SK-N-MC (cell line): ENCODE measurements around the gene METTL2B.
"Not testable (repeated sequence)": the region's sequence is repeated elsewhere in the genome, so short reads cannot be mapped to it uniquely, and the experiment has no call there.

ENCODE experiments used
- DNase-seq: peaks from one replicate; pipeline ENCODE4 v3.0.0-alpha.2; 2011; ENCODE audit warnings: low read depth, low spot score
- H3K27ac ChIP-seq: fragments of 200-600 bp; sonication (generic); 2 replicates; pipeline ENCODE4 v1.5.1; 2016; ENCODE audit warnings: mixed run types
- H3K36me3 ChIP-seq: fragments of 200-600 bp; sonication (generic); 2 replicates; pipeline ENCODE4 v1.6.1; 2017; ENCODE audit warnings: antibody characterized with exemption, low read length, mixed read lengths; ENCODE audit not compliant: insufficient read depth
- H3K4me3 ChIP-seq: fragments of 200-600 bp; sonication (generic); 2 replicates; pipeline ENCODE4 v1.5.1; 2016
- H3K9ac ChIP-seq: fragments of 200-600 bp; sonication (generic); 2 replicates; pipeline ENCODE4 v1.8.0; 2017; ENCODE audit warnings: mixed run types, mixed read lengths; ENCODE audit not compliant: insufficient read length
- H3K9me3 ChIP-seq: fragments of 200-600 bp; sonication (generic); 2 replicates; pipeline ENCODE4 v1.6.1; 2017; ENCODE audit warnings: low read depth, mild to moderate bottlenecking, antibody characterized with exemption, low read length, moderate library complexity, mixed read lengths
- EZH2 ChIP-seq: fragments of 200-600 bp; sonication (generic); IDR thresholded peaks from one replicate; pipeline ENCODE4 v1.6.1; 2017; ENCODE audit warnings: antibody characterized with exemption
- FOXP2 ChIP-seq: optimal IDR thresholded peaks from 2 replicates; pipeline ENCODE3; 2011; ENCODE audit warnings: mild to moderate bottlenecking, moderate library complexity; ENCODE audit not compliant: insufficient read depth; ENCODE audit errors: extremely low read length, control extremely low read depth
- POLR2AphosphoS5 ChIP-seq: IDR thresholded peaks from 2 replicates; pipeline ENCODE4 v1.6.1; 2012; ENCODE audit warnings: mild to moderate bottlenecking, low read depth, low read length, borderline replicate concordance

The METTL2B gene

GRCh38 chr7:128543300-128543699, 66.8 kb downstream of the METTL2B start:
- H3K36me3 ChIP-seq: peaks cover 52% of the 10 kb centered on the region
- not testable (repeated sequence) for H3K9me3 ChIP-seq, H3K27ac ChIP-seq, DNase-seq, H3K9ac ChIP-seq, H3K4me3 ChIP-seq

- H3K27ac ChIP-seq, DNase-seq, H3K9ac ChIP-seq, H3K4me3 ChIP-seq, H3K9me3 ChIP-seq: not testable (repeated sequence)
- peaks cover 40% of the 10 kb centered on the region for H3K36me3 ChIP-seq
Measured at GRCh38 chr7:128546319-128546851, 69.8 kb downstream of the METTL2B start.

- peaks cover 13% of the 10 kb centered on the region for H3K36me3 ChIP-seq
- H3K4me3 ChIP-seq: no peak overlapping the region
- no peak for DNase-seq
Measured at GRCh38 chr7:128550920-128551319, 74.4 kb downstream of the METTL2B start.

GRCh38 chr7:128554394-128554793, 77.8 kb downstream of the METTL2B start:
- not testable (repeated sequence) for H3K4me3 ChIP-seq, DNase-seq, H3K9me3 ChIP-seq, H3K27ac ChIP-seq, H3K36me3 ChIP-seq, H3K9ac ChIP-seq

More at GRCh38 chr7:128550920-128551319, 74.4 kb downstream of the METTL2B start:
- H3K9ac ChIP-seq: no peak overlapping the region
- no peak for TF ChIP-seq EZH2
- TF ChIP-seq FOXP2: no peak
- TF ChIP-seq POLR2AphosphoS5: no peak
- no peak overlapping the region for H3K27ac ChIP-seq
- no peaks in the 10 kb centered on the region for H3K9me3 ChIP-seq
